Endothelial cell of umbilical vein (primary cell): ENCODE results near the gene ZNF106. TPM values are rescaled to one million over a fixed set of nuclear protein-coding genes. Genes with fewer than 3 reads are reported as not detected.

Experiments used
- BruUV-seq: library from RNA; stranded (reverse); fragments of 400-500 nt; replicated peaks from 2 replicates; lab custom pipeline; 2021; lab: Mats Ljungman, UMichigan
- CTCF ChIA-PET: fragments of 300-600, 350-600 bp; sonication (Branson Sonifier 250); formaldehyde crosslinking; loops from one replicate; lab custom pipeline; 2021; ENCODE audit warnings: antibody characterized with exemption, inconsistent platforms; lab: Charles Lee
- POLR2A ChIA-PET: fragments of 300-600, 350-600 bp; sonication (Branson Sonifier 250); formaldehyde crosslinking; loops from one replicate; lab custom pipeline; 2021; ENCODE audit warnings: antibody characterized with exemption, inconsistent platforms; lab: Charles Lee
- DNase-seq: peaks from one replicate; pipeline ENCODE4 v3.0.0-alpha.2; 2011; ENCODE audit warnings: low read depth, low spot score
- FAIRE-seq: peaks from 2 replicates; lab custom pipeline; 2011; peaks lifted over from hg19 to GRCh38; lab: Jason Lieb, UNC
- H2AFZ ChIP-seq: 2 replicates; pipeline ENCODE4 v1.6.0; 2012; ENCODE audit warnings: low read depth, low read length, control low read depth, inconsistent platforms
- H3K27ac ChIP-seq: 2 replicates; pipeline ENCODE4 v1.5.1; 2011; ENCODE audit warnings: low read depth, mild to moderate bottlenecking, control low read depth, low read length, moderate library complexity; ENCODE audit not compliant: insufficient read depth
- H3K27me3 ChIP-seq, 2 experiments: 2 replicates each; pipeline versions ENCODE4 v1.6.0 to v1.6.1; 2011; ENCODE audit warnings: low read length in 2 of 2, mixed read lengths in 1 of 2; ENCODE audit not compliant: control insufficient read depth in 2 of 2, insufficient read depth in 2 of 2
- H3K36me3 ChIP-seq, 2 experiments: 2 replicates in 1 of 2; 3 replicates in 1 of 2; pipeline ENCODE4 v1.5.1; 2011; ENCODE audit warnings: low read length in 2 of 2, mild to moderate bottlenecking in 1 of 2, moderate library complexity in 1 of 2; ENCODE audit not compliant: control insufficient read depth in 2 of 2, insufficient read depth in 2 of 2; ENCODE audit errors: extremely low read depth in 1 of 2
- H3K4me1 ChIP-seq: 3 replicates; pipeline ENCODE4 v1.5.1; 2011; ENCODE audit warnings: mild to moderate bottlenecking, low read length; ENCODE audit not compliant: control insufficient read depth, insufficient read depth; ENCODE audit errors: extremely low read depth
- H3K4me2 ChIP-seq: 2 replicates; pipeline ENCODE4 v1.6.1; 2011; ENCODE audit warnings: low read length, control low read depth, mixed read lengths; ENCODE audit not compliant: insufficient read depth
- H3K4me3 ChIP-seq, 3 experiments: fragments of 200-600 bp in 1 of 3; sonication (generic), shearing (Covaris generic) in 1 of 3; replicated peaks in 1 of 3; 2 replicates each; pipeline ENCODE4 v1.5.1; 2011 to 2016; ENCODE audit warnings: control low read depth in 3 of 3, low read length in 3 of 3, mild to moderate bottlenecking in 2 of 3, inconsistent platforms in 1 of 3, low read depth in 1 of 3, moderate library complexity in 1 of 3; ENCODE audit not compliant: insufficient read depth in 1 of 3
- H3K79me2 ChIP-seq: 2 replicates; pipeline ENCODE4 v1.6.0; 2012; ENCODE audit warnings: low read length, inconsistent platforms; ENCODE audit not compliant: control insufficient read depth, insufficient read depth
- H3K9ac ChIP-seq: replicated peaks from 2 replicates; pipeline ENCODE3; 2011; ENCODE audit warnings: low read length, control low read depth; ENCODE audit not compliant: insufficient read depth; ENCODE audit errors: extremely low read depth
- H3K9me1 ChIP-seq: replicated peaks from 3 replicates; pipeline ENCODE4 v1.6.0; 2011; ENCODE audit warnings: mild to moderate bottlenecking, low read length; ENCODE audit not compliant: control insufficient read depth, insufficient read depth; ENCODE audit errors: extremely low read depth
- H3K9me3 ChIP-seq: replicated peaks from 2 replicates; pipeline ENCODE4 v1.5.1; 2012; ENCODE audit warnings: low read length, inconsistent platforms; ENCODE audit not compliant: control insufficient read depth, insufficient read depth
- H4K20me1 ChIP-seq: replicated peaks from 2 replicates; pipeline ENCODE3; 2011; ENCODE audit warnings: mild to moderate bottlenecking, low read length; ENCODE audit not compliant: control insufficient read depth, insufficient read depth; ENCODE audit errors: extremely low read depth
- CTCF ChIP-seq, 2 donors: IDR thresholded peaks; 1 replicate in 1 of 2; 2 replicates in 1 of 2; pipeline ENCODE4 v1.5.1; 2011; ENCODE audit warnings: low read length in 2 of 2, mild to moderate bottlenecking in 2 of 2, moderate library complexity in 2 of 2, control low read depth in 1 of 2, inconsistent platforms in 1 of 2, low read depth in 1 of 2; ENCODE audit not compliant: insufficient read depth in 1 of 2; ENCODE audit errors: extremely low read depth in 1 of 2
- EZH2 ChIP-seq: IDR thresholded peaks from 2 replicates; pipeline ENCODE4 v1.6.1; 2012; ENCODE audit warnings: borderline replicate concordance, low read depth, mild to moderate bottlenecking, moderate library complexity, low read length, inconsistent platforms; ENCODE audit not compliant: severe bottlenecking
- MYC ChIP-seq: IDR thresholded peaks from one replicate; pipeline ENCODE4 v1.6.1; 2011; ENCODE audit warnings: mild to moderate bottlenecking, low read depth, low read length
- POLR2A ChIP-seq: IDR thresholded peaks from 2 replicates; pipeline ENCODE4 v1.6.1; 2012; ENCODE audit warnings: low read depth, mild to moderate bottlenecking, control low read depth, low read length
- dilution Hi-C: fragments of 300-500 bp; cut with MboI; formaldehyde crosslinking; loops from one replicate; pipeline ENCODE4 v1.15.0; 2019; ENCODE audit warnings: low sequenced_read_pairs; ENCODE audit not compliant: extremely low pct_ligation_motif_present
- intact Hi-C: fragments of 100-400 bp; cut with micrococcal nuclease; formaldehyde crosslinking; loops from one replicate; pipeline ENCODE4 v1.10.0; 2022
- polyA plus RNA-seq, 4 experiments: library from polyadenylated mRNA; depleted of rRNA in 3 of 4; stranded (reverse) in 3 of 4; unstranded in 1 of 4; fragments of >200 nt; gene quantifications; 2 replicates each; pipeline versions ENCODE4 v1.2.1 to v1.2.3, GENCODE V29; 2011 to 2012; ENCODE audit warnings: missing spikeins in 1 of 4
- total RNA-seq: library from RNA; stranded (reverse); gene quantifications from 2 replicates; pipeline ENCODE4 v1.2.3, GENCODE V29; 2021

The ZNF106 gene
- total and polyA plus RNA-seq, 2 donors (not counting 3 experiments of a cell fraction or from before 2014, with no cell fraction given): 18.9 to 53.5 TPM

GRCh38 chr15:42402455-42403205, 88.3 kb downstream of the ZNF106 start:
- H3K79me2 ChIP-seq: no peaks in the 10 kb centered on the region
- DNase-seq (no peak), FAIRE-seq (no peak)
- ChIA-PET CTCF (no interaction called here), POLR2A (no interaction called here)
- peaks cover 9% of the 10 kb centered on the region for H3K4me1 ChIP-seq
- no peak overlapping the region for H3K4me3 ChIP-seq
- H3K27me3 ChIP-seq: no peaks in the 10 kb centered on the region
- H3K4me2 ChIP-seq: no peak overlapping the region
- H3K9ac ChIP-seq: no peak overlapping the region
- H3K36me3 ChIP-seq: no peaks in the 10 kb centered on the region
- no peaks in the 10 kb centered on the region for H3K9me1 ChIP-seq
- no peaks in the 10 kb centered on the region for H3K9me3 ChIP-seq
- intact Hi-C loops: no loop called here
- H3K27ac ChIP-seq: no peak overlapping the region
- no peaks in the 10 kb centered on the region for H4K20me1 ChIP-seq
- dilution Hi-C loops: no loop called here
- H2AFZ ChIP-seq: peak overlapping the region; percentile 64
- BruUV-seq: no TSS peak
- TF ChIP-seq POLR2A (no peak), EZH2 (no peak), CTCF (IDR thresholded peaks at IDR 0.05; ENCODE audit: extremely low read depth in 1 of 2, insufficient read depth in 1 of 2, low read depth in 1 of 2, low read length in 2 of 2) (no peak), MYC (no peak)
